ENCODE measurements around the gene TMC8.
"Not testable (repeated sequence)": the region's sequence is repeated elsewhere in the genome, so short reads cannot be mapped to it uniquely, and the experiment has no call there.

The TMC8 gene

GRCh38 chr17:78130437-78131101, at the start of gene TMC8:
TMC8 (plus strand) TSS chr17:78130771; CDS start chr17:78131589, 818 bp downstream.
- DNase-seq (ENCODE audit: low read depth in 2 of 2), result no peak

DNA sequence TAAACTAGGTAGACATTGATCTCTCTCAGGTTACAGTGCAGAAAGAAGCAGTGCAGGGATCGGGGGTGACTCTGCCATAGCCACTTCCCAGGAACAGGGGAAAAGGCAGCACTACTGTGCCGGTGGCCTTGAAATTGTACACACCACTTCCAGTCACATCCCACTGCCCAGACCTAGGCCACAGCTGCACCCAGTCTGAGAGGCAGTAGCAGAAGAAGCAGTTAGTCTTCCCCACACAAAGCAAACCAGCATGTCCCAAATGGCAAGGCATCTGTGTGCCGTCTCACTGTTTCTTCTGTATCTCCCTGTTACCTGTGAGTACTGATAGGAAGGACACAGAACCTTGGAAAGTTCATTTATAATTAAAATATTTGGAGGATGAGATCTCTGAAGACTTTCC, 49.0 kb upstream of the TMC8 start:
- no peak for DNase-seq (ENCODE audit: low read depth in 2 of 2)

DNA sequence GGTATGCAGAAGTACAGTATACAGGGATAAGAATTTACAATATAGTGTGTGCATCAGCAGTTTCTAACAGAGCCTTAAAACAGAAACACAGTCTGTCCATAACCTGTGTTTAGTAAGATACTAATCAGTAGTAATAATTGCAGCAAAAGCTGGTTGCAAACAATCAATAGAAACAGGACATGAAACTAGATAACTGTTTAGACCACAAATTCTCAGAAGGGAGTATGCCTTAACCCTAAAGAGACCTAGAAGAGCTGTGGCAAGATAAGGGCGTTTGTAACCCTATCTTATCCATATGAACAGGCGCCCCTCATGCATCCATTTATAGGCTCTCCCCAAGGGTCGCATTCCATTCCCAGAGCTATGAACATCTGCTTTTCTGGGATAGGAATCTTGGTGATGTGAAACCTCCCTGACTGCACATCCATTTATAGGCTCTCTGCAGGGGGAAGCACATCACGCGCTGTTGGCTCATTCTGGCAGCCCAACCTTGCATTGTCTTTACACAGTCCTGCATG, 48.2 kb upstream of the TMC8 start:
- not testable (repeated sequence) for DNase-seq (ENCODE audit: low read depth in 2 of 2)

- DNase-seq (ENCODE audit: low read depth in 2 of 2), result no peak
Observed at GRCh38 chr17:78082988-78083387, 47.6 kb upstream of the TMC8 start.

- DNase-seq (ENCODE audit: low read depth in 2 of 2), result no peak
Observed at GRCh38 chr17:78086740-78087139, 43.8 kb upstream of the TMC8 start.

DNA sequence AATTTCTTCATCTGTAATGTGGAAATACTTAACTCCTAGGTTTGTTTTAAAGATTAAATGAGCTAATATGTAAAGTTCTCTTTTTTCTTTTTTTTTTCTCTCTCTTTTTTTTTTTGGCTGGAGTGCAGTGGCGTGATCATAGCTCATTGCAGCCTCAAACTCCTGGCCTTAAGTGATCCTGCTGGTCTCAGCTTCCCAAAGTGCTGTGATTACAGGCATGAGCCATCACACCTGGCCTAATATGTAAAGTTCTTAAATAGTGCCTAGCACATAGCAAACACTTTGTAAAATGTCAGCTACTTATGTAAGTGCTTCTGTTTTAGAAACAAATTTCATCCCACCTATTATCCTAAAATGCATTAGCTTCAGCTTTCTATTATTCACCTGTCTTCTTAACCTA, 42.0 kb upstream of the TMC8 start:
- no peak for DNase-seq (ENCODE audit: low read depth in 2 of 2)

- no peak for DNase-seq (ENCODE audit: low read depth in 2 of 2)
Observed at GRCh38 chr17:78089576-78090281, 40.8 kb upstream of the TMC8 start.

DNA sequence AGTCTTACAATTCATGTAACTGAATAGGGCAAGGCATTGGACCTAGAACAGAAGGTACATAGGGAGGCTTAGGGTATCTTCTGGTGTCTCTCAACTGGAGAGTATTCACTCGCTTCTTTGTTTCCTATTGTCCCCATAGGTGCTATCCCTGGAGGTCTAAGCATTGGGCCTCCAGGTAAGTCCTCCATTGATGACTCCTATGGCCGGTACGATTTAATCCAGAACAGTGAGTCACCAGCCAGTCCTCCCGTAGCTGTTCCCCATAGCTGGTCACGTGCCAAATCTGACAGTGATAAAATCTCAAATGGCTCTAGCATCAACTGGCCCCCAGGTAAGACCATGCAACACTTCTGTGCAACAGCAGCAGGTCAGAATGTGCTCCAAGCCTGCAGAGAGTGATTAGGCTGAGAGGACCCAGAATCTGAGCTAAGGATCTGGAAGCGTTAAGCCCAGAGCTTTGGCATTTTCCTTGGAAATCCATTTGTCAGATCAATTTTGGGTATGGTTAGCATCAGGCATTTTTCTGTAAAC, 37.7 kb upstream of the TMC8 start:
- DNase-seq (ENCODE audit: low read depth in 2 of 2), result no peak

- no peak for DNase-seq (ENCODE audit: low read depth in 2 of 2)
Observed at GRCh38 chr17:78095035-78095434, 35.5 kb upstream of the TMC8 start.

DNA sequence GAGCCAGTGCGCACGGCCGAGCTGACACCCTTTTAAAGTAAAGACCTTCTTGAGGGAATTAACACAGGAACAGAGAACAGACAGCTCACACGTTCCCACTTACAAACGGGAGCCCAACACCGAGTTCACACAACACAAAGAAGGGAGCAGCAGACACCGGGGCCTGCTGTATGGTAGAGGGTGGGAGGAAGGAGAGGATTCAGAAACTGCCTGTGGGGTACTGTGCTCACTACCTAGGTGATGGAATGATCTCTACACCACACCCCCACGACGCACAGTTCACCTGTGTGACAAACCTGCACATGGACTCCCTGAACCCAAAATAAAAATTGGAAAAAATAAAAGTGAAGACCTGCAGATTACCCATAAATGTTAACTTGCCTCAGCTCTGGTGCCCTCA, 34.5 kb upstream of the TMC8 start:
- no peak for DNase-seq (ENCODE audit: low read depth in 2 of 2)

DNA sequence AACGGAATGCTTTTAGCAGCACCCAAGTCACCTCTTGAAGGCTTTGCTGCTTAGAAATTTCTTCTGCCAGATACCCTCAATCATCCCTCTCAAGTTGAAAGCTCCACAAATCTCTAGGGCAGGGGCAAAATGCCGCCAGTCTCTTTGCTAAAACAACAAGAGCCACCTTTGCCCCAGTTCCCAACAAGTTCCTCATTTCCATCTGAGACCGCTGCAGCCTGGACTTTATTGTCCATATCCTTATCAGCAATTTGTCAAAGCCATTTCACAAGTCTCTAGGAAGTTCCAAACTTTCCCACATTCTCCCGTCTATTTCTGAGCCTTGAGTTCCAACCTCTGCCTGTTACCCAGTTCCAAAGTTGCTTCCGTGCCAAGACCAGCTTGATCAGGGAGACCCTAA, 29.5 kb upstream of the TMC8 start:
- DNase-seq (ENCODE audit: low read depth in 2 of 2), result no peak

DNA sequence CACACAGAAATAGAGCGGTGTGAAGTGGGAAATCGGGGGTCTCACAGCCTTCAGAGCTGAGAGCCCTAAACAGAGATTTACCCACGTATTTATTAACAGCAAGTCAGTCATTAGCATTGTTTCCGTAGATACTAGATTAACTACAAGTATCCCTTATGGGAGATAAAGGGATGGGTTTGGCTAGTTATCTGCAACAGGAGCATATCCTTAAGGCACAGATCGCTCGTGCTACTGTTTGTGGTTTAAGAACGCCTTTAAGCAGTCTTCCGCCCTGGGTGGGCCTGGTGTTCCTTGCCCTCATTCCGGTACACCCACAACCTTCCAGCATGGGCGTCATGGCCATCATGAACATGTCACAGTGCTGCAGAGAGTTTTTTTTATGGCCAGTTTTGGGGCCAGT, 29.0 kb upstream of the TMC8 start:
- DNase-seq (ENCODE audit: low read depth in 2 of 2), result no peak

GRCh38 chr17:78103311-78103710, 27.3 kb upstream of the TMC8 start:
- DNase-seq (ENCODE audit: low read depth in 2 of 2), result no peak

DNA sequence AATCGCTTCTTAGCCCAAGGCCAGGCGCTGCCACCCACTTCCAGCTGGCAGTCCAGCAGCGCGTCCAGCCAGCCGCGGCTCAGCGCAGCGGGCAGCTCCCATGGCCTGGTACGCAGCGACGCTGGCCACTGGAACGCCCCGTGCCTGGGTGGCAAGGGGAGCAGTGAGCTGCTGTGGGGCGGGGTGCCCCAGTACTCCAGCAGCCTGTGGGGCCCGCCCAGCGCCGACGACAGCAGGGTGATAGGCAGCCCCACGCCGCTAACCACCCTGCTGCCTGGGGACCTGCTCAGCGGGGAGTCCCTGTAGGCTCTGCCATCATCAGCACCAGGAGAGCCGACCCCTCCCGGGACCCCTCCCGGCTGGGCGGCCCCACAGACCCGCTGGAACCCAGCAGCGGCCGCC, 26.0 kb upstream of the TMC8 start:
- DNase-seq (ENCODE audit: low read depth in 2 of 2), result no peak

- DNase-seq (ENCODE audit: low read depth in 2 of 2), result no peak
Observed at GRCh38 chr17:78105101-78105500, 25.5 kb upstream of the TMC8 start.

GRCh38 chr17:78105551-78105950, 25.0 kb upstream of the TMC8 start:
- no peak for DNase-seq (ENCODE audit: low read depth in 2 of 2)

DNA sequence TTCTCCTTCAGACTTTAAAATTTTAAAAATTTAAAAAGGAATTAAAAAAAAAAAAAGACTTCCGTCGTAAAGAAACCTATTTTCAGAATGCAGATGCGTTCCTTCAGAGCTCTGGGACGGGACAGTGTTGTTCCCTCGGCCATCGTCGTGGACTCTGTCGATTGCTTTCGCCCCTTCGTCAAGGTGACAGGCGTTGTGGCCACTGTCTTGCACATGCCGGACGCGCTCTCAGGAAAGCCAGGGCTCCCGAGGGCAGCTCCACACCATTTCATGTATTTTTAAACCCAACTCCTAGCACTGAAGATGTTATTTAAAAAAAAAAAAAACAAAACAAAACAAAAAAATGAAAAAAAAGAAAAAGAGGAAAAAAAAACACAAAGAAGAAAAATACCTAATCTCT, 24.4 kb upstream of the TMC8 start:
- DNase-seq (ENCODE audit: low read depth in 2 of 2), result no peak

- DNase-seq (ENCODE audit: low read depth in 2 of 2), result no peak
Observed at GRCh38 chr17:78107457-78107856, 23.1 kb upstream of the TMC8 start.

GRCh38 chr17:78107976-78108725, 22.4 kb upstream of the TMC8 start:
- no peak for DNase-seq (ENCODE audit: low read depth in 2 of 2)

DNA sequence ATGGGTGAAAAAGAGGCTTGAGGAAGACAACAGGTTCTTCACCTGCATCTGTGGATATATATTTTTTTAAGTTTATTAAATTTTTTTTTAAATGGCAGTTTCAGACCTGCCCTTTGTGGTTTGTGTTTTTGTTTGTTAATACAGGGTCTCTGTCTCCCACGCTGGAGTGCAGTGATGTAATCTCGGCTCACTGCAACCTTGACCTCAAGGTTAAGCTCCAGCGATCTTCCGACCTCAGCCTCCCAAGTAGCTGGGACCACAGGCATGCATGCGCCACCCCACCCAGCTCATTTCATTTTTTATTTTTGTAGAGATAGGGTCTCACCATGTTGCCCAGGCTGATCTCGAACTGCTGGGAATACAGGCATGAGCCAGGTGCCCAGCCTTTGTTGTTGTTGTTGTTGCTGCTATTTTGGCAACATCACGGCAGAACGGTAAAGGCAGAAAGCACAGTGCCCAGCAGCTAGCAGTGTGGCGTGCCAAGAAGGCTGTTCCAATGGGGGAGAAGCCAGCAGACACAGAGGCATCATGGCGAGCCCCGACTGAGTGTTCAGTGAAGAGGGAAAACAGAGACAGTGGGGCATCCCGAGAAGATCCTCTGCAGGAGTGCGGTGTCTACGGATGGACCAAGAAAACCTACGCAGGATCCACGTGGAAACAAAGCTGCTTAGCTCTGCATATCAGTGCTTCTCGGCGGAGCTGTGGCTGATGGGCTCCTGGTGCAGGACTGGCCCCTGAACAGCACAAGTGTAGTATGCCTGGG, 21.7 kb upstream of the TMC8 start:
- no peak for DNase-seq (ENCODE audit: low read depth in 2 of 2)

- DNase-seq (ENCODE audit: low read depth in 2 of 2), result no peak
Observed at GRCh38 chr17:78109489-78109761, 21.1 kb upstream of the TMC8 start.

All from fibroblast of skin of left biceps (primary cell).